ENCODE results near the gene DACH1. TPM values are rescaled to one million over a fixed set of nuclear protein-coding genes. Genes with fewer than 3 reads are reported as not detected.
"Not testable (repeated sequence)": the region's sequence is repeated elsewhere in the genome, so short reads cannot be mapped to it uniquely, and the experiment has no call there.

The DACH1 gene
- total and polyA plus RNA-seq, 9 of the 15 experiments (the other 6 are each of a cell fraction or from before 2014, with no cell fraction given): 0.04 to 0.07 (median 0.04) TPM; not detected in 2

GRCh38 chr13:71842003-71842402 is 25.0 kb downstream of the DACH1 start:
- ChIA-PET POLR2A (no interaction called here), CTCF (ENCODE audit: low intra/inter-chr PET ratio) (no interaction called here)
- Histone ChIP-seq H3K9ac (ENCODE audit: insufficient read depth in 1 of 2, low read depth in 2 of 2, low read length in 2 of 2) (no peak overlapping the region), H3K4me2 (ENCODE audit: insufficient read depth, low read length) (no peak overlapping the region), H3K79me2 (ENCODE audit: control insufficient read depth, insufficient read depth, low read length) (no peaks in the 10 kb centered on the region), H3K9me3 (replicated peaks; ENCODE audit: control insufficient read depth, insufficient read depth, low read depth, low read length) (no peaks in the 10 kb centered on the region), H2AFZ (ENCODE audit: low read depth, low read length) (no peak overlapping the region), H3K9me1 (ENCODE audit: control insufficient read depth, insufficient read depth, low read length) (no peaks in the 10 kb centered on the region), H4K20me1 (replicated peaks; ENCODE audit: control insufficient read depth, insufficient read depth, low read length) (no peaks in the 10 kb centered on the region), H3K27me3 (ENCODE audit: control insufficient read depth in 2 of 2, insufficient read depth in 2 of 2, low read length in 2 of 2) (no peaks in the 10 kb centered on the region), H3K4me1 (replicated peaks in 1 of 2; ENCODE audit: control insufficient read depth in 2 of 2, insufficient read depth in 2 of 2, low read length in 2 of 2) (no peaks in the 10 kb centered on the region), H3K36me3 (ENCODE audit: control insufficient read depth, insufficient read depth, low read length) (no peaks in the 10 kb centered on the region), H3K4me3 (no peak overlapping the region), H3K27ac (ENCODE audit: extremely low read depth, low read depth, low read length) (no peak overlapping the region)
- in situ Hi-C loops (cut with MboI) (no loop called here), intact Hi-C loops (cut with micrococcal nuclease) (no loop called here)
- TF ChIP-seq ZNF134 (CRISPR knock-in tag; conservative IDR thresholded peaks at IDR 0.05): no peak
- 0% methylated on average over 3 of the region's 3 CpGs for WGBS (ENCODE audit: insufficient coverage, low coverage, missing lambda C conversion rate)
- BruUV-seq (replicated peaks): no TSS peak
- DNase-seq (ENCODE audit: extremely low read depth in 1 of 4, low spot score in 3 of 4) (no peak), FAIRE-seq (no peak), ATAC-seq (no peak)

- Histone ChIP-seq H3K4me2 (ENCODE audit: insufficient read depth, low read length) (no peak overlapping the region), H3K36me3 (ENCODE audit: control insufficient read depth, insufficient read depth, low read length) (no peaks in the 10 kb centered on the region), H3K79me2 (ENCODE audit: control insufficient read depth, insufficient read depth, low read length) (no peaks in the 10 kb centered on the region), H3K27me3 (ENCODE audit: control insufficient read depth in 2 of 2, insufficient read depth in 2 of 2, low read length in 2 of 2) (no peaks in the 10 kb centered on the region), H3K9ac (ENCODE audit: insufficient read depth in 1 of 2, low read depth in 2 of 2, low read length in 2 of 2) (no peak overlapping the region), H4K20me1 (replicated peaks; ENCODE audit: control insufficient read depth, insufficient read depth, low read length) (no peaks in the 10 kb centered on the region), H3K27ac (ENCODE audit: extremely low read depth, low read depth, low read length) (no peak overlapping the region), H2AFZ (ENCODE audit: low read depth, low read length) (no peak overlapping the region), H3K4me3 (no peak overlapping the region), H3K4me1 (replicated peaks in 1 of 2; ENCODE audit: control insufficient read depth in 2 of 2, insufficient read depth in 2 of 2, low read length in 2 of 2) (no peaks in the 10 kb centered on the region), H3K9me1 (ENCODE audit: control insufficient read depth, insufficient read depth, low read length) (no peaks in the 10 kb centered on the region), H3K9me3 (replicated peaks; ENCODE audit: control insufficient read depth, insufficient read depth, low read depth, low read length) (no peaks in the 10 kb centered on the region)
- ChIA-PET CTCF (ENCODE audit: low intra/inter-chr PET ratio) (no interaction called here), POLR2A (no interaction called here)
- in situ Hi-C loops (cut with MboI): no loop called here
- intact Hi-C loops (cut with micrococcal nuclease): no loop called here
- WGBS (ENCODE audit: insufficient coverage, low coverage, missing lambda C conversion rate): 0% methylated on average over 2 of the region's 2 CpGs
- FAIRE-seq (no peak), ATAC-seq (no peak), DNase-seq (ENCODE audit: extremely low read depth in 1 of 4, low spot score in 3 of 4) (no peak)
- BruUV-seq (replicated peaks): no TSS peak
- TF ChIP-seq ERF (CRISPR knock-in tag; IDR thresholded peaks at IDR 0.05): no peak
- no peak for TF ChIP-seq MEF2D (tag; conservative IDR thresholded peaks at IDR 0.05; ENCODE audit: low read depth)
These were observed 28.2 kb downstream of the DACH1 start for GRCh38 chr13:71838842-71839241.

GRCh38 chr13:71837582-71837981 is 29.4 kb downstream of the DACH1 start:
- CTCF ChIA-PET (ENCODE audit: low intra/inter-chr PET ratio); H3K27me3 ChIP-seq (ENCODE audit: control insufficient read depth in 2 of 2, insufficient read depth in 2 of 2, low read length in 2 of 2); BruUV-seq (replicated peaks); FAIRE-seq; H3K4me2 ChIP-seq (ENCODE audit: insufficient read depth, low read length); ATAC-seq; H3K79me2 ChIP-seq (ENCODE audit: control insufficient read depth, insufficient read depth, low read length); H3K9me3 ChIP-seq (replicated peaks; ENCODE audit: control insufficient read depth, insufficient read depth, low read depth, low read length); in situ Hi-C loops (cut with MboI); H3K9ac ChIP-seq (ENCODE audit: insufficient read depth in 1 of 2, low read depth in 2 of 2, low read length in 2 of 2); H3K9me1 ChIP-seq (ENCODE audit: control insufficient read depth, insufficient read depth, low read length); intact Hi-C loops (cut with micrococcal nuclease); H3K4me1 ChIP-seq (replicated peaks in 1 of 2; ENCODE audit: control insufficient read depth in 2 of 2, insufficient read depth in 2 of 2, low read length in 2 of 2); H3K27ac ChIP-seq (ENCODE audit: extremely low read depth, low read depth, low read length); H3K4me3 ChIP-seq; POLR2A ChIA-PET; DNase-seq (ENCODE audit: extremely low read depth in 1 of 4, low spot score in 3 of 4); H3K36me3 ChIP-seq (ENCODE audit: control insufficient read depth, insufficient read depth, low read length); H2AFZ ChIP-seq (ENCODE audit: low read depth, low read length); H4K20me1 ChIP-seq (replicated peaks; ENCODE audit: control insufficient read depth, insufficient read depth, low read length): not testable (repeated sequence)
- 8% methylated on average over 3 of the region's 5 CpGs for WGBS (ENCODE audit: insufficient coverage, low coverage, missing lambda C conversion rate)

All from K562 (cell line).